CD4-positive, alpha-beta T cell treated with Interleukin-6 for 4 hours (primary cell): ENCODE results near the gene ADAMTS12.

Experiments
- DNase-seq: peaks from one replicate; pipeline ENCODE4 v3.0.0-alpha.2; 2020; ENCODE audit warnings: mixed read lengths

ADAMTS12 gene

DNA sequence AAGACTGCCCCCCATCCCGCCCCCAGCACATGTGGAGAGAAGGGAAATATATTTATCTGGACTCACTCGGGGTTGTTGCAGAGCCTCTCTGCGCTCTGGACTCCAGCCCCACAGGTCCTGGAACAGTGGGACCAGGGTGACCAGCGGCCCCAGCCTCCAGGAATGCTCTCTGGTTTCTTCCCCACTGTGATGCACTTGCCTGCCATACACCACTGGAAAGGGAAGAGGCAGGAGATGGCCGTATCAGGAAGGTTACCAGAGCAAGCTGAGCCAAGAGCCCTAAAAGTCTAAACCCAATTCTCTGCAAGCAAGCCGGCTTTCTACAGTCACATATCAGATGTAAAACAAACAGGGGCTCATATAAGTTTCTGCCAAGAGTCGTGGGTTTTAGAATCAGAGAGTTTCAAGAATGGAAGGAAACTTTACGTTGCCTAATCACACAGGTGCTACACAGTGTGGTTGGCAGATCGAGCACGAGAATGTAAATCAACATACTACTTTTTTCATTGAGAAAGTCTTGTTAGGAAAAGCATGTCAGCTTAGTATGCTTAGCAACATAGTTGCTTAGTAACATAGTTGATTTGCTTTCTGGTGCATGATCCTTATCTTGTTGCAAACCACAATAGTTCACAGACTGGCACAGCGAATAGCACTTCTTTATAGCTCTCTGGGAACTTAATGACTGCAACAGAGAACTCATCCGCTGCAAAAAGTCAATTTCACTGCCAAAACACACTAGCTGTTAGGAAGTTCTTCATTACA lies 249.9 kb downstream of the ADAMTS12 start:
- no peak for DNase-seq

DNA sequence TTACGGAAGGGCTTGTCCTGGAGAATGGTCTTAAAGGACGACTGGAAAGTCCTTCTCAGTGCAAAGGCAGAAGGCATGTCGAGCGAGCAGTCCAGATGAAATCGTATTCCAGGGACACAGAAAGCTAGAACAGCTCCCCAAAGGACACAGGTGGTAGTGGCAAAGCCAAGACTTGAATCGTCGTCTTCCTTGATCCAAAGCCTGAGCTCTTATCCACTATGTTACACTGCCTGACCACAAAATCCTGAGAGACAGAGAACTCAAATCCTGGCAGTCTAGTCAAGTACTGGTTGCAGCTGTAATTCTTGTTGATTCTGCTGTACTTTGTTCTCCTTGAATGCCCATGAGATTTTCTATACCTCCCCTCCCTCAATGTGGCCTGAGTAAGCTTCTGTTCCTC lies 252.3 kb downstream of the ADAMTS12 start:
- no peak for DNase-seq

DNA sequence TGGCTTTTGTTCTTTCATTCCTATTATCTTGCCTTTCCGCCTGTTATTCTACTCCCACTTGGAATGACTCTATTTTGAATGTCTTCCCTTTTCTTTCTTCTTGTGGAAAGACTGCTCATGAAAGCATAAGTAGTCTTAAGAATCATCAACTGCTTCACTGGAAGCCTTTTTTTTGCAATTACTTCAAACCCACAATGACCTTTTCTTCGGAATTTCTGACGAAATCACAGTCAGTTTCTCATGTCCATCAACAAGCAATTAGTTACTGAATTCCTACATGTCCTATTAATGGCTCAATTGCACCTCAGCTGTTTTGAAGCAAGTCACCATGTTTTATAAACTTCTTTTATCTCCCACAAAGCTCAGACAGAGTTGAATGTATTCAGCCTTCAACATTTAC lies 254.8 kb downstream of the ADAMTS12 start:
- no peak for DNase-seq

DNA sequence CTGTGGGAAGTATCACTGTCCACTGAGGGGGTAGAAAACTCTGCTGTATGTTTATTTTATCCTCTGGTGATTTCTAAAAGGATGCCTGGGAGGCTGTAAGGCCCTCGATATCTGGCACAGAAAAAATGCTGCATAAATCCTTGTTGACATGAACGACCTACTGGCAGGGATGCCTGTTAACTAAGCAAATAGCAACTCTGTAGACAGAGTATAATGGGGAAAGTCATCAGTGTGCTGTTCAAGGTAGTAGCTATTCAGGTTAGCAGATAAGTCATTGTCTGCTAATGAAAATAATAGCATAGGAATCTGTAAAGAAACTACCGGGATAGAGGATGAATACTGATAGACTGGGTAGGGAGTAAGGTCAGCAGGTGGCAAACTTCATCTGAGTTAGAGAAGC lies 256.2 kb downstream of the ADAMTS12 start:
- no peak for DNase-seq

DNA sequence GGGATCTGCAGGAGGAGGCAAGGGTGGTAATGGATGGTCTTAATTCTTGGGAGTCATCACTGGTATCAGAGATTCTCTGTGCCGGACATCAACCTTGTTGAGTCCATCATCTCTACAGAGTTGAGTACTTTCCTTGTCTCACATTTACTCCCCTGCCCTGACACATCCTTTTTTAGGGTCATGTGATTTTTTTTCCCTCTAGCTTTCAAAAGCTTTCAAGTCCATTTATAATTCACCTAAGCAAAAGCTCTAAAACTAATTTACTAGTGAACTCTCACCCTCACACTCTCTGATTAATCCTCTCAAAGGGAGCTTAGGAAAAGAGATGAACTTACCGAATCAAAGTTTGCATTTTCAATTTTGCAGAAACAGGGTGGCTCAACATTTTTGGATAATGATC lies 258.1 kb downstream of the ADAMTS12 start:
- no peak for DNase-seq

DNA sequence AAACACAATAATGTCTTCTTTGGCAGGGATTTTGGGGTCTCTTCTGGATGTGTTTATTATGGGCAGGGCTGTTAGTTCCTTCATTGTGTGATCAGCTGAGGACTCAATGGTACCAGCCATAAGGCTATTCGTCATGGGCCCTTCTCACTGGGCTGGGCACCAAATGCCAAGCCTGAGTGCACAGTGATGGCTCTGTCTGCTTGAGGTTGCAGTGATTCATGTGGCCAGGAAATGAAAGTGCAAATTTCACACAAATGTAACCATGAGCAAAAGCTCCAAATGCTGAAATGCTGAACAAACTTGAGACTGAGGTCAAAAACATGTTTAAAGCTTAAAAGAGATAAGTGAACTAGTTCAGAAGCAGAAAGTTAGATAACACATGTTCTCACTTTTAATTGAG lies 260.0 kb downstream of the ADAMTS12 start:
- no peak for DNase-seq

DNA sequence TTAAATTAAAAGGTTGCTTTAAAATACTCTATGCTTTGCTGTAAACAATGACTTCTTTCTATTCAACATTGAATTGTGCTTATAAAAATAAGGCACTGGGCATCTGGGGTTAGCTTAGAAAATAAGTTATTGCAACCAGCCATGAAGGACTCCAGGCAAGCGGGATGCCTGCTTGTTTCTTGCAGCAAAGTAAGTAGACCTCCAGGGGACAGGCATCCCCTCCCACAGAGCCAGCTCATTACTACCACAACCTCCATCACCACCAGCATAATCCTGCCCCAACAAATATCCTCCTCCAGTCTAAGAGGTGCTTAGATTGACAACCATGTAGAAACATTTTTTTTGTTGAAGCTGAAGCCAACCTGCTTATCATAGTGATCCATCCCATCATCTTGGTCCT lies 260.7 kb downstream of the ADAMTS12 start:
- DNase-seq, result no peak

DNA sequence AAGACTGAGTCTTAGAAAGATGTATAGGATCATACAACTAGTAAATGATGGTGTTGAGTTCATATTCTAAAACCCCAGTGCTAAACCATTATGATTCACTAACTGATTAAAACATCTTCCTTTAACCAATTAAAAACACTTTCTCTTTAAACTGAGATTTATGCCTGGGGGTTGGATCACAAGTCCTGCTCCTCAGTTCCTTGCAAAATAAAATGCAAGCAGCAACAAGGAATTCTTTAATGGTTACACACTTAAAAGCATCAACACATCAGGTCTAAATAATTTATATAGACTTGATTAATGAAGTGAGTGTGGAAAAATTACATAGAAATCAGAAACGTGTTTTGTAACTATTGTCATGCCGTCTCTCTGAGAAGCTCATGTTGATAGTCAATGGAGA lies 261.8 kb downstream of the ADAMTS12 start:
- DNase-seq, result no peak

DNA sequence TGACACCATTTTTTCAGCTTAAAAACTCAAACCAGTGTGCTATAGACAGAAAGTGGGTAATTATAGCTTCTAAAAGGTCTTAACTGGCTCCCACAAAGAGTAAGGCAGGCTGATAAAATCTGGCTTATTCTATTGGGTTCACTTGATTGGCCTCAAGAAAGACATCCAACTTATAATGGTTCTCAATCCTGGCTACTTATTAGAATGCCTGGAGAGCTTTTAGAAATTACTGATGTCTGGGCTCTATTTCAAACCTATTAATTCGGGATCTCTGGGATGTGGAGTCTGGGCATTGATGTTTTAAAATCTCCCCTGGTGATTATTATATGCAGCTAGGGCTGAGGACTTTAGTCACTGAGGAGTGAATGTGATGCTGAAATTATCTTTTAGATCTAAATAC lies 263.0 kb downstream of the ADAMTS12 start:
- DNase-seq, result no peak

DNA sequence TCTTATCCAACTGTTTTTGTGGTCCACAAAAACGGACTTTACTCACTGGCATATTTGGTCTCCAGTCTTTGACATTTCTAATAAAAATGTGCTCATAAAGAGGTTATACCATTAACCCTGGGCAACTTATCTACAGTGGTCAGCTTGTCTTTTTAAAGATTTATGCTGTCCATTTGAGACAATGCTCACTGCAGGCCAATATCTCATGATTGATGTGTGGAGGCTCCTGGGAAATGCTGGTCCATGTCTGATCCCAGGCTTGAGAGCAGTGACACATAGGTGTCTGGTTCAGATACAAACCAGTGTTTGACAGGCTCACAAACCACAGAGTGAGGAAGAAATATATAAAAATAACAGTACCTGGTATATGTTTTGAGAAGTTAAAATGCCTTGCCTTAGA lies 270.3 kb downstream of the ADAMTS12 start:
- DNase-seq, result no peak

DNA sequence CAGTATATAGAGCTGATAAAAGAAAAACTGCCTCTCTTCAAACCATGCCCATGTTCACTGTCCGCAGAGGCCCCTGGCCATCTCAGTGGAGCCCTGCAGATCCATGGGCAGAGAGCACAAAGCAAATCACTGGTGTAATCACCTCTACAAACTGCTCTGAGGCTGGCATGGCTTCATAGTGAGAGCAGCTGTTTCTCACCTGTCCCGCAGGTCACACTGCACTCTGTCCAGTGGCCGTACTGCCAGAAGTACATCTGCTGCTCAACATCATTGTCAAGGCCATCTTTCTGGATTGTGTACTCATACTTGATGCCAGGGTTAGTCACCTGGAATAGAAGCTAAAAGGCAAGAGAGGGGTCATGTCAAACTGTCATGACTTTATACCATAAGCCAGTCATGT lies 277.8 kb downstream of the ADAMTS12 start:
- DNase-seq, result no peak

DNA sequence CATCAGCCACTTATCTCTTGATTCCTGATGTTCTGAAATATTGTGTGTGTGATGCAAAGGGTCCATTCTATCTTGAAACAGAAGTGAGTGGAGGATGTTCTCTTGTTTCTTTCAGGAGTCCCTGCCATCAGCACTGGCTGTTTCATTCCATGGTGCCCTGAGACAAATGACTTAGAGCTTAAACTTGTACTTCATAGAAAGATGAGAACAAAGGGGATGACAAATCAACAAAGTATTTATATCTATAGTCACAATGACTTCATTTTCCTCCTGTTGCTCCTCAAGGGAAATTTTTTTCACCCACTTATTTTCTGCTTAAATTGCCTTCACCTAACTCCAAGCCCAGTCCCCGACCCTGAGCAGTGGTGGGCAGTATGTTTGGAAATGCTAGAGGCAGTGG lies 279.4 kb downstream of the ADAMTS12 start:
- DNase-seq, result no peak

DNA sequence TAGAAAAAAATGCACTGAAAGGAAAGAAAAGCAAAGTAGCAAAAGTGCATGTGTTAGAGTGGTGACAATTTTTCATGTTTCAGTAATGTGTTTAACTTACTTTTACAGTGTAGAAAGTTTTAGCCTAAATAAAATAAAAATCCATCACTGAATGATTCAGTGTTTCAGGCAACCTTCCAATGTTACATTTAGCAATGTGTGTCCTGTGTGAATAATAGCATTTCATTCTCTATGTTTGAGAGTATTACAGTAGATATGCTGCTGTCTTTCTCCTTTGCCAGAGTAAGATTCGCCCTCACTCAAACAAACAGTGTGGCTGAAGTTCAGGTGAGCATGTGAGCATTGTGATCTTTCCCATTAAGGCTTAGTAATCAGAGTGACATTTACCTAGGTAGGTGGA lies 279.9 kb downstream of the ADAMTS12 start:
- no peak for DNase-seq

DNA sequence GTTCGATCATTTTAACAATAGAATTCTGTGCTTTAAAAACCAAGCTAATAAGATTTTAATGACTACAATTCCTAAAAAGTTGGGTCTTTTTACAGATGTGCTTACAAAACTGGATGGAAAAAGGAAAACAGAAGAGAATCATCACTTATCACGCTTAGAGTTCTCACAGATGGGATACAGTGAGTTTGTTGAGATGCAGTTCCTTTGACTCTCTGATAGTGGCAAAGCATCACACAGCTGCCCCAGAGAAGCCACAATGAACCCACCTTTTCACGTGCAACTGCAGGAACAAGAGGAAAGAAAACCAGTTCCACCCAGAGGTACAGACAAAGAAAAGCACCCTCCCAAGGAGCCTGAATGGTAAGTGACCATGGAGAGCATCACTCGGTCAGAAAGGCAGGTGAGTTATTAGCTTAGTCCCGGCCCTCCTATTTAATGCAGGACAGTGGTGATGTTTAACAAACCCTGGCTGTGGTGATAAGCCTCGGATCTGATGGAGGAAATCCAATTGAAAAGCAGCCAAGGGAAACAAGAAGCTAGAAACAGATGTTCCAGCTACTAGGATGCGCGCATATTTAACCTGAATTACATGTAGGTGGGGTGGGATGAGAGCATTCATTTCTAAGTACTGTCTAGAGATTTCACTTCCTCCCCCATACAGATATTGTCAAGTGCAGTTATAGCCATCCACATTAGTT lies 283.3 kb downstream of the ADAMTS12 start:
- DNase-seq, result no peak

DNA sequence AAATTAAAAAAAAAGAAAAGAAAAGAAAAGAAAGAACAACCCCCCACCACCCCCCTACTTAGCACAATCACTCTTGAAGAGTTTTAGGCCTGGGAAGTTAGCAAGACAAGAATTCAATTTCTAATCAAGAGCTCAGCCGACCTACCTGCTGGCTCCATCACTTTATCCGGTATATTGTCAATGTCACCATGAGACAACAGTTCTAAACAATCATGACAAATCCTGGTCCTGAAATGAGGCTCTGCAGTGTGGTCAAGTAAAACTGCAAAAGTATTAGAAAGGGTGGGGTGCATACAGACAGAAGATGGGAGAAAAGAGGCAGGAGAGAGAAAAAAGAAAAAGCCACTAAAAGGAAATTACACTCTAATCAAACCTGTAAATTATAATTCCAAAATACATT lies 287.3 kb downstream of the ADAMTS12 start:
- DNase-seq, result no peak

DNA sequence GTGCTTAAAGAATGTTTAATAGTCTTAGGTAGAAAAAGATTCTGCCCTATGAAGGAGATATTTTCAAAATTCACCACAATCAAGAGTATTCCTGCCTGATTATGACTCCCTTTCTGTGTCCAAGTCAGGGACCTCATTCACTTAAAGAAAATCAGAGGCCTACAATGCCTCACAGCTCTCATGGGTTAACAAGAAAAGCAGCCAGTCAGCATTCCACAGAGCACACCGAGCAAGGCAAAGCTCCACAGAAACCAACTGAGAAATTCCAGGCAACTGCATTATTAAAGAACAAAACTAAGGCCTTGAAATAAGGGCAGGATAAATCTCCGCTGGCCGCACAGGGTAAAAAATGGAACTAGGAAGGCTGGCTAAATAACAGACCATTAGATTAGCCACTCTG lies 289.9 kb downstream of the ADAMTS12 start:
- no peak for DNase-seq

DNA sequence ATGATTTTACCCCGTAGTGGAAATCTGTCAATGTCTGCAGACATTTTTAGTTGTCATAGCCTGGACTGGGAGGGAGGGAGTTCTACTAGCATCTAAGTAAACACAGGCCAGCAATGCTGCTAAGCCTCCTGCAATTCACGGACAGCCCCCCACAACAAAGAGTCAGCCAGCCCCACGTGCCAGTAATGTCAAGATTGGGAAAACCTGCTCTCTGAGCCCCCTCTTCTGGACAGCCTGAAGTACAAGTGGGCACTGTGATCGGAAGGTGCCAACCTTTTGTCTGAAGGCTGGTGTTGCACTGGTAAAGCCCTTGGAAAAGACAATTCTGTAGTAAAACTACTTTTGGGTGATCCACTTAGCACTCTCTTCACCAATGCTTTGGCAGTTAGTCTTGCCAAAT lies 296.5 kb downstream of the ADAMTS12 start:
- DNase-seq, result no peak

DNA sequence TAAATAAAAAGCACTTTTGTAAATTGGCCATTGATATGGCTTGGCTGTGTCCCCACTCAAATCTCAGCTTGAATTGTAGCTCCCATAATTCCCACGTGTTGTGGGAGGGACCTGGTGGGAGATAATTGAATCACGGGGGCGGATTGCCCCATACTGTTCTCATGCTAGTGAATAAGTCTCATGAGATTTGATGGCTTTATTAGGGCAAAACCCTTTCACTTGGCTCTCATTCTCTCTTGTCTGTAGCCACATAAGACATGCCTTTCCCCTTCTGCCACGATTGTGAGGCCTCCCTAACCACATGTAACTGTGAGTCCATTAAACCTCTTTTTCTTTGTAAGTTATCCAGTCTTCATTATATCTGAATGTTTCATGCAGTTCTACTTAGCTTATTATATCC lies 297.8 kb downstream of the ADAMTS12 start:
- no peak for DNase-seq

DNA sequence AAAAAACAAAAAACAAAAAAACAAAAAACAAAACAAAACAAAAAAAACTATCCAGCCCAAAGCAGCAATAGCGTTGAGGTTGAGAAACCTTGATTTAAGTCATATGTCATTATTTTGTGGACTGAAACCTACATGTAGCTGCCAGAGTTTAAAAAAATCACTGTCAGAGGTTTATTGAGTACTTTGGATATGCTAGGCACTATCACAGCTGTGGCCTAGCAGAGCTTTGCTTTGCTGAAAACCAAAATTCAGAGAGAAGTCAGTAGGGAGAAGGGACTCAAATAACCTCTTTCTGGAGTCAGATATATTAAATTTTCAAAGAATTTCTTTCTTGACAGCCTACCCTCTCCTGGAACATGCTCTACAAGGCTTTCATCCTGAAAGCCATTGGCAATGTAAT lies 299.5 kb downstream of the ADAMTS12 start:
- DNase-seq, result no peak

DNA sequence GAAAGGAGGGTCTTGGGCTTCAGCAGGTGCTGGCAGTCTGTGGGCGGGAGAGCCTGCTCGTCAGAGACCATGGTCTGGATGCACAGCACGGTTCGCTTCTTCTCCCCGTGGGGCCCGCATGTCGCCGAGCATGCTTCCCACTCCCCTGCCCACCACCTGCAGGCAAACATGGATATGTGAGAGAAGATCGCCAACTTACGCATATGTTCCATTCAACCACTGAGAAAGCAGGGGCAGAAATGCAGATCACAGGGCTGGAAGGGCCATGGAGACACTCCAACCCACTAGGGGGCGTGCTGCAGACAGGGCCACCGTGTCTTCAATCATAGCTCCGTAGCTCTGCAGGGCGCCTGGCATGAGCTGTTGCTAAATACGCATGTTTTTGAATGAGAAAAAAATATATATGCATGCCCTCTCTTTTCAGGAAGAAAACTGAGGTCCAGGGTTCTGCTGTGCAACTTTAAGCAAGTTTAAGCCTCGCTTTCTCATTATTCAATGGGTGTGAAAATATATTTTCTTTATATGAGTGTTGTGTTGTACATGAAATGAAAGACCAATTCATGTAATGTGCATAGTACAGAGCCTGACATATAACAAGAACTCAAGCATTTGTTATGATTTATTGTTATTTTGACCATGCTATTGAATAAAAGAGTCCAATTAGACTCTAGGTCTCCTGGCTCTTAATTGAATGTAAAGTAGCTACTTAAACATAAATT lies 303.0 kb downstream of the ADAMTS12 start:
- peak; percentile 25 for DNase-seq

DNA sequence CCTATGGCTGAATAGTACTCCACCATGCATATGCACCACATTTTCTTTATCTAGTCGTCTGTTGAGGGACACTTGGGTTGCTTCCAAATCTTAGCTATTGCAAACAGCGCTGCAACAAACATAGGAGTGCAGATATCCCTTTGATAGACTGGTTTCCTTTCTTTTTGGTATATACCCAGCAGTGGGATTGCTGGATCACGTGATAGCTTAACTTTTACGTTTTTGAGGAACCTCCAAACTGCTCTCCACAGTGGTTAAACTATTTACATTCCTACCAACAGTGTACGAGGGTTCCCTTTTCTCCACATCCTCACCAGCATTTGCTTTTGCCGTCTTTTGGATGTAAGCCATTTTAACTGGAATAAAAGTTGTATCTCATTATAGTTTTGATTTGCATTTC lies 308.5 kb downstream of the ADAMTS12 start:
- no peak for DNase-seq

DNA sequence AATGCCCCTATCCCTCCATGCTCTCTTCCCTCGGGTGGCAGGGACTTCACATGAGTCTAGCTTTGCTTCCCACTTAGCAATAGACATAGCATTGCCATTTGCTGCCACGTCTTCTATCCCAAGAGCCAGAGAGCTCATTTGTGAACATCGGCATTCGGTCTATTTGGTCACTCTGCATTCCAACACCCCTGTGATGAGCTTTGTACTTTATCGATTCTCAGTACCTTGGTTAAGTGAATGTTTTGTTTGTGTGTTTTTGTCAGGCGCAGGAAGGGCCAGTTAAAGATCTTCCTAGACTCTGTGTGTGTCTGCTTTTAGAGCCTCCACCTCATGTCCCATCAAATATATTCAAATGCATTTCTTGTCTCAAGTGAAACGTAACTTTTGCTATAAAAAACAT lies 309.4 kb downstream of the ADAMTS12 start:
- DNase-seq, result no peak

DNA sequence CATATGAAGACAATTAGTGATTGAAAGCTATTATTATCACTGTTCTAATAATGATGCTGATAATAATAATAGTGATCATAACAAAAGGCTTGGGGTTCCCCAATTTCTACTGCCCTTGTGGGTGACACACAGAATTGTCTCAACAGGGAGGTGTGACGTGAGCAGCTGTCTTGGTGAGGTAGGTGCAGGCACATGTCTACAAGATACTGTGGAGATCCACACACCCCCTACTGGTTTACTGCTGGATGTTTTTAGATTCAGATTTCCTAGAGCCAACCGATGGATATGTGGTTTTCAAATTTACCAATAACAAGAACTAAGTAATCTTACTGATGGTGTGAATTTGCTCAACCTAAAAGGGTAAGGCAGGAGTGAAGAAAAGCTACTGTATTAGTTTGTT lies 312.0 kb downstream of the ADAMTS12 start:
- no peak for DNase-seq

DNA sequence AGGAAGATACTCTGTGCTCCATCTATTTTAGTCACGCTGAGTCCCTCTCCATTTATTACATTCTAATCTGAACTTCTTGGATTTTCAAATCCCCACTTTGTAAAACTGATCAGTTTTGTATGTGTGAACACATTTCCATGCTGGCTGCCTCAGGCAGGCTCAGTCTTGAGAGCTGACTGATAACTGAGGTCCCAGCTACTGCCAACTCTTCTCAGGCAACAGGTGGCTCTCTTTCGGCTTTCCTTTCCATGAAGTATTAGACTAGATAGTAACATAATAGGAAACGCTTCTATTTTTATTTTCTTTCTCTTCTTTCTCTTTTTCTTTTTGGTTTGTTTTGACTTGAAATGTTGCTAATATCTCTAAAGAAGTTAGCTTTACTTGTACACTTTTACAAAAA lies 312.6 kb downstream of the ADAMTS12 start:
- no peak for DNase-seq
